ENCODE results near the gene KRT8. TPM values are rescaled to one million over a fixed set of nuclear protein-coding genes. Genes with fewer than 3 reads are reported as not detected.
A peak's percentile ranks its signal among the peaks of the same experiment; 100 is the strongest.
"Not testable (repeated sequence)": the region's sequence is repeated elsewhere in the genome, so short reads cannot be mapped to it uniquely, and the experiment has no call there.

KRT8 gene
- total RNA-seq (2021; ENCODE audit: unreplicated experiment), result 1,655 TPM
- polyA plus RNA-seq (2012), result 1,805 and 2,066 TPM in 2 replicates
- Bru-seq, nascent RNA, result percentile 89 among the genes with signal in this experiment
- percentile 96 among the genes with signal in this experiment for BruChase-seq, experiment 1, labeled RNA remaining after a 6-hour chase
- BruChase-seq, experiment 2, labeled RNA remaining after a 2-hour chase, result percentile 90 among the genes with signal in this experiment
- long read RNA-seq, transcript KRT8-215 (9 exons, 1,687 nt), result minor isoform, 7 of 6,392 reads
- long read RNA-seq, transcript KRT8-216 (9 exons, 2,126 nt), result major isoform, 11 of 6,392 reads
- long read RNA-seq, partial matches to known transcripts, result 6,175 of 6,392 reads
- long read RNA-seq, other reads (novel, unspliced or antisense), result 196 of 6,392 reads

GRCh38 chr12:52904509-52905300 lies at the start of gene KRT8:
Gene KRT8 (minus strand): TSS chr12:52905076. CDS start chr12:52904981, 95 bp downstream.
- peaks cover 56% of the 10 kb centered on the region for H3K79me2 ChIP-seq (ENCODE audit: insufficient read depth, low read length)
- ATAC-seq, result peak; percentile 80
- BruUV-seq (replicated peaks); H3K9me3 ChIP-seq (ENCODE audit: control insufficient read depth in 1 of 2, insufficient read depth in 1 of 2, low read depth in 1 of 2, low read length in 2 of 2); H3K27me3 ChIP-seq (ENCODE audit: insufficient read depth, low read length); H3K9me2 ChIP-seq (ENCODE audit: insufficient read depth); H2AFZ ChIP-seq (ENCODE audit: low read depth, low read length, poor library complexity, severe bottlenecking): not testable (repeated sequence)
- peaks cover 30% of the 10 kb centered on the region; the same call in 1 of the 2 replicates for H4K20me1 ChIP-seq (ENCODE audit: insufficient read depth)
- CTCF ChIA-PET, result interaction anchor here (0.8 to 4.4 kb wide), 21 partner anchors 8 to 76 kb away, joined by 3 to 51 read pairs (median 7); partner anchors contain the start of gene KRT18
- peak within 1 kb of the TSS; percentile 88 for H3K4me2 ChIP-seq (ENCODE audit: low read length)
- POLR2A ChIA-PET, result interaction anchor here (0.6 to 18.0 kb wide), 28 partner anchors 9 to 757 kb away, joined by 3 to 379 read pairs (median 6); partner anchors contain the start of genes EIF4B, KRT18 and SPRYD3
- peak within 1 kb of the TSS; percentile 91 for H3K9ac ChIP-seq (ENCODE audit: low read length)
- peak; percentile 12; the same call in 1 of the 2 replicates for TF ChIP-seq ZFX (IDR thresholded peaks at IDR 0.05)
- peak; percentile 30 for TF ChIP-seq YY1 (IDR thresholded peaks at IDR 0.05; ENCODE audit: extremely low read depth, insufficient replicate concordance, low read depth, low read length)
- peak; percentile 42 for TF ChIP-seq ZBTB33 (IDR thresholded peaks at IDR 0.05; ENCODE audit: extremely low read depth, insufficient replicate concordance, low read length)
- TF ChIP-seq TCF7L2 (IDR thresholded peaks at IDR 0.05; ENCODE audit: borderline replicate concordance, extremely low read depth, insufficient read depth, insufficient read length), result peak; percentile 8
- TF ChIP-seq CTCF (IDR thresholded peaks at IDR 0.05 in 2 of 3, conservative IDR thresholded peaks at IDR 0.05 in 1 of 3; ENCODE audit: borderline replicate concordance in 1 of 3, insufficient read depth in 1 of 3, low read depth in 2 of 3, low read length in 2 of 3), result peak in 2 of 3 experiments; percentile 81 to 82; a peak in 4 of 6 replicates
- peak; percentile 98 for TF ChIP-seq POLR2A (IDR thresholded peaks at IDR 0.05; ENCODE audit: borderline replicate concordance, extremely low read depth, insufficient read depth, insufficient read length)
- TF ChIP-seq POLR2AphosphoS5 (IDR thresholded peaks at IDR 0.05; ENCODE audit: low read depth, low read length), result peak; percentile 98
- intact Hi-C loops (cut with micrococcal nuclease), result loop anchor here (1.0 to 2.0 kb wide), 4 partner anchors 23 to 72 kb away; no protein-coding TSS in a partner anchor
- peak; percentile 93 for DNase-seq (ENCODE audit: low read depth, low spot score)
- peaks cover 65 to 82% of the 10 kb centered on the region in 2 experiments for H3K4me1 ChIP-seq (ENCODE audit: control insufficient read depth in 1 of 2, insufficient read depth in 2 of 2, low read length in 2 of 2)
- peaks cover 20 to 26% of the 10 kb centered on the region in 2 experiments for H3K36me3 ChIP-seq (ENCODE audit: control insufficient read depth in 1 of 2, insufficient read depth in 2 of 2, low read length in 2 of 2)
- H3K4me3 ChIP-seq (replicated peaks in 1 of 2; ENCODE audit: low read depth in 1 of 2, low read length in 2 of 2), result peak within 1 kb of the TSS; percentile 91 to 97
- H3K27ac ChIP-seq (ENCODE audit: low read depth, low read length), result peak within 1 kb of the TSS; percentile 92
- RAD21 ChIA-PET (ENCODE audit: low non-redundant PET in 1 of 2, low total read pairs in 2 of 2, uncharacterized antibody in 2 of 2, unreplicated experiment in 2 of 2), result interaction anchor here (0.7 to 2.6 kb wide), 11 partner anchors 20 to 77 kb away, joined by 3 to 28 read pairs (median 7); no protein-coding TSS in a partner anchor
